ENCODE results near the gene ANKRD63. TPM values are rescaled to one million over a fixed set of nuclear protein-coding genes. Genes with fewer than 3 reads are reported as not detected.

The ANKRD63 gene, protein sequence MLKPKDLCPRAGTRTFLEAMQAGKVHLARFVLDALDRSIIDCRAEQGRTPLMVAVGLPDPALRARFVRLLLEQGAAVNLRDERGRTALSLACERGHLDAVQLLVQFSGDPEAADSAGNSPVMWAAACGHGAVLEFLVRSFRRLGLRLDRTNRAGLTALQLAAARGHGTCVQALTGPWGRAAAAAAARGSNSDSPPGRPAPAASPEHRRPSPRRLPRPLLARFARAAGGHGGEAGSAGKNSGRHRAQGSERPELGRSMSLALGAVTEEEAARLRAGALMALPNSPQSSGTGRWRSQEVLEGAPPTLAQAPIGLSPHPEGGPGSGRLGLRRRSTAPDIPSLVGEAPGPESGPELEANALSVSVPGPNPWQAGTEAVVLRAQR
- not detected for total RNA-seq

DNA sequence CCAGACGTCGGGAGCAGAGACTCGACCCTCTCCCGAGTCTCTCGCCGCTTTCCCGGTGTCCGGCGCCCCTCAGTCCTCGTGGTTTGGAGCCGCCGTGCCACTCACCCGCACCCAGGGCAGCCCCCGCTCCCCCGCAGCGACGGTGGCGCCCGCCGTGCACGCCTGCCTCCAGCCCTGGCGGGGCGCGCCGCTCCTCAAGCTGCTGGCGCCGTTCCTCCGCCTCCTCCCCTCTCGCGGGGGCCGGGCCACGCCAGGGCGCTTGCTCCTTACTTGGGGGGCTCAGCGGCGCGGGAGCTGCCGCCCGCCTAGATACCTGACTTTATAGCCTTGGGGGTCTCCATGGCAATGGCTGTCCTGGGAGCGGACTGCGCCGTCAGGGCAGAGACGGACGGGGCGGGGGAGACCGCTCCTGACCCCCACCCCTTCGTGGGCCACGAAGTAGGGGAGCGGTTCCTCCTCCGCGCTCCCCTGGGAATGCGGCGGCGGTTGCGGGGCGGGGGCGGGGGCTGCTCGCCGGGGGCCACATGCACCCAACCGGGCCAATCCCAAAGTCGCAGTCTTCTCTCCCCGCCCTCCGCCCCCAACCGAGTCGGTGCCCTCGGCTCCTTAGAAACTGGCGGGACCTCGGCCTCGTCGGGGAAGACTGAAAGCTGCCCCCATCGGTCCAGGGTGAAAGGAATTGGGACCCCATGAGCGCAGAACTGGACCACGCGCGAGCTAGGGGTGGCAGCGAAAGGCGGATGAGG lies at the start of gene ANKRD63:
TSS of gene ANKRD63 (minus strand) at position 196 of the 746 bp plus-strand sequence. CDS start 478 bp downstream, outside the sequence.
- H3K36me3 ChIP-seq: no peaks in the 10 kb centered on the region
- H3K4me1 ChIP-seq: peaks cover 0 to 46% (median 20%) of the 10 kb centered on the region in 4 donors
- peaks cover 0 to 68% of the 10 kb centered on the region in 2 donors for H3K27me3 ChIP-seq
- H3K27ac ChIP-seq: no peak within 1 kb of the TSS
- H3K9me3 ChIP-seq: no peaks in the 10 kb centered on the region
- 4 to 9% methylated on average over 22 to 25 of the region's 76 CpGs for WGBS, 2 donors
- no peak for DNase-seq (ENCODE audit: low spot score in 2 of 2)
- peak within 1 kb of the TSS; percentile 20 to 50 (median 40) for H3K4me3 ChIP-seq
- TF ChIP-seq CTCF (IDR thresholded peaks at IDR 0.05): no peak
- TF ChIP-seq POLR2A (IDR thresholded peaks at IDR 0.05): no peak
- no peak for TF ChIP-seq EP300 (IDR thresholded peaks at IDR 0.05)

GRCh38 chr15:40332113-40332781 lies 49.4 kb upstream of the ANKRD63 start:
- Histone ChIP-seq H3K27me3 (no peaks in the 10 kb centered on the region), H3K36me3 (peaks cover 0 to 26% (median 0%) of the 10 kb centered on the region in 3 donors), H3K4me1 (peaks cover 0 to 69% (median 45%) of the 10 kb centered on the region in 4 donors), H3K9me3 (no peaks in the 10 kb centered on the region), H3K27ac (peak overlapping the region in 2 of 4 donors; percentile 90 to 97), H3K4me3 (no peak overlapping the region)
- 60 to 70% methylated on average over 8 of the region's 8 CpGs for WGBS, 2 donors
- TF ChIP-seq EP300 (IDR thresholded peaks at IDR 0.05): no peak
- no peak for TF ChIP-seq POLR2A (IDR thresholded peaks at IDR 0.05)
- no peak for TF ChIP-seq CTCF (IDR thresholded peaks at IDR 0.05)
- DNase-seq (ENCODE audit: low spot score in 2 of 2): no peak

DNA sequence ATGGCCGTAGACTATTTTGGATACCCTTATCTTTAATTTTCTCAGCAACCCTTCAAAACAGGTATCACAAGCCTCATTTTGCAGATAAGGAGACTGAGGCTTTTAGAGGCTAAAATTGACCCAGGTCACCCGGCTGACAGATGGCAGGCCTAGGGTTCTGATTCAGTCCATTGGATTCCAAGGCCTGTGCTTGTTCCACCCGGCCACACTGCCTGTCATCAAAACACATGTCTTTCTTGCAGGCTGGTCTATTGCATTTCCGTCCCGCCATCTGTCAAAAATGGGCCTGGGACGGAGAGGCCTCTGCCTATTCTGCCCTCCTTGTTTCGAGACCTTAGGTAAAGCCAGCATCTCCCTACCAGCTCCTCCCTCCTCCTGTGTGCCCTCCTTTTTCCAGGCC lies 48.8 kb upstream of the ANKRD63 start:
- H3K9me3 ChIP-seq: no peaks in the 10 kb centered on the region
- no peak for DNase-seq (ENCODE audit: low spot score in 2 of 2)
- H3K4me3 ChIP-seq: no peak overlapping the region
- H3K4me1 ChIP-seq: peaks cover 0 to 69% (median 47%) of the 10 kb centered on the region in 4 donors
- peaks cover 0 to 20% (median 0%) of the 10 kb centered on the region in 3 donors for H3K36me3 ChIP-seq
- no peaks in the 10 kb centered on the region for H3K27me3 ChIP-seq
- TF ChIP-seq CTCF (IDR thresholded peaks at IDR 0.05) (no peak), POLR2A (IDR thresholded peaks at IDR 0.05) (no peak), EP300 (IDR thresholded peaks at IDR 0.05) (no peak)
- H3K27ac ChIP-seq: peak overlapping the region in 2 of 4 donors; percentile 90 to 97
- 94 to 95% methylated on average over 7 of the region's 7 CpGs for WGBS, 2 donors

DNA sequence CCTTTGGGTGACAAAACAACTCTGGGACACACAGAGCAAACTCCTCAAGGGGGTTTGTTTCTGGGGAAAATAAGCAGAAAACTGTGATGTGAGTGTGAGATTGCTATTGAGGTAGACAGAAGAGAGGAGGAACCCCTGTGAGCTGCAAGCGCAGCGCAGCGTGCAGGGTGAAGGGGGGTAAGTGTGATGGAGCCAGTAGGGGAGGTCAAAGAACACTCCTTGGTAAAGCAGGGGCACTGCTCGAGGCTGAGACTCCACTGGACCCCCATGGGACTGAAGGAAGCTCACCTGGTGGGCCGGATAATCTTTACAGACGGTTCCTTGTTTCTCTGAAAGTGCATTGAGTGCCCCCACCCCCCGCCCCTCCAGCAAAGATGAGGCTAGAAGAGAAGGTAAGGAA lies 48.2 kb upstream of the ANKRD63 start:
- 78 to 95% methylated on average over 7 of the region's 7 CpGs for WGBS, 2 donors
- H3K4me1 ChIP-seq: peaks cover 0 to 66% (median 49%) of the 10 kb centered on the region in 4 donors
- TF ChIP-seq CTCF (IDR thresholded peaks at IDR 0.05) (no peak), EP300 (IDR thresholded peaks at IDR 0.05) (no peak), POLR2A (IDR thresholded peaks at IDR 0.05) (no peak)

More for the DNA sequence above, 48.2 kb upstream of the ANKRD63 start:
- Histone ChIP-seq H3K27me3 (no peaks in the 10 kb centered on the region), H3K27ac (peak overlapping the region in 2 of 4 donors; percentile 59 to 63), H3K9me3 (no peaks in the 10 kb centered on the region), H3K4me3 (no peak overlapping the region), H3K36me3 (peaks cover 0 to 14% (median 0%) of the 10 kb centered on the region in 3 donors)
- no peak for DNase-seq (ENCODE audit: low spot score in 2 of 2)

All from tibial nerve (tissue), 4 donors.